ENCODE results near the gene GFOD1.

Gene GFOD1

DNA sequence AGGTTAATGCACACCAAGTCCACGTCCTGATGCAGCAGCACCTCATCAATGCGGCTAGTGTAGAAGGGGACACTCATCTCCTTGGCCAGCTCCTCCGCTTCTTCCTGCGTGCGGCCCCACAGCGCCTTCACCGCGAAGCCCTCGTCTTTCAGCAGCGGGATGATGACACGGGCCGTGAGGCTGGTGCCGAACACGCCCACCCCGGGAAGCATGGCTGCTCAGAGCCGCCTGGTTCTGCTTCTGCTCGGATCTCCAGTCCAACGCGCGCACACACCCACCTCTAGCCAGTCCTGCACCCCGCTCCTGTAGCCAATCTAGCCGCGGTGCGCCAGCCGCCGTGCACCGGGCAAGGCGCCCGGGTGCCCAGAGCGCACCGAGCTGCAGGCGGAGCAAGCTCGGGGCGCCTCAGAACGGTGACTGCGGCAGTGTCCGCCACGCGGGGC lies 700 bp downstream of the GFOD1 start:
- in situ Hi-C loops (cut with MboI; ENCODE audit: low sequenced_read_pairs), result no loop called here

- in situ Hi-C loops (cut with MboI; ENCODE audit: low sequenced_read_pairs), result no loop called here
Measured at GRCh38 chr6:13485923-13486562, 1.4 kb downstream of the GFOD1 start.

DNA sequence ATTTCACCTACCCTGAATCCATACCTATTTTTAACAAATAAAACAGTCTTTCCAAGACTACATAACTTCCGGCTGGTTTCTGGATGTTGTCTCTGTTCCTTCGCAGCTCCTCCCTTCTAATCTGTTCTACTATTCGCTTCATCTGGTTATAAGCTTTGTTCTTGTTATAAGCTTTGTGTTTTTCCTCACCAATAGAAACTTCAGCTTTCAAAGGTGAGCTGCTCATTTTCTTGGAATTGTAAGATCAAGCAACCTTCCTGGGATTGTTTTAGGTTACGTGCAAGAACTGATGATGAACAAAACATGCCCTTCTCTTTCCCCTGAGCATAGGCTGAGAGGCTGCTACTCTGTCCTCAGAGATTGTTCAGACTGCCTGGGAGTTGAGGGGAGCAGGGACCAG lies 2.1 kb downstream of the GFOD1 start:
- in situ Hi-C loops (cut with MboI; ENCODE audit: low sequenced_read_pairs), result no loop called here

- in situ Hi-C loops (cut with MboI; ENCODE audit: low sequenced_read_pairs), result no loop called here
Measured at GRCh38 chr6:13484827-13485226, 2.6 kb downstream of the GFOD1 start.

DNA sequence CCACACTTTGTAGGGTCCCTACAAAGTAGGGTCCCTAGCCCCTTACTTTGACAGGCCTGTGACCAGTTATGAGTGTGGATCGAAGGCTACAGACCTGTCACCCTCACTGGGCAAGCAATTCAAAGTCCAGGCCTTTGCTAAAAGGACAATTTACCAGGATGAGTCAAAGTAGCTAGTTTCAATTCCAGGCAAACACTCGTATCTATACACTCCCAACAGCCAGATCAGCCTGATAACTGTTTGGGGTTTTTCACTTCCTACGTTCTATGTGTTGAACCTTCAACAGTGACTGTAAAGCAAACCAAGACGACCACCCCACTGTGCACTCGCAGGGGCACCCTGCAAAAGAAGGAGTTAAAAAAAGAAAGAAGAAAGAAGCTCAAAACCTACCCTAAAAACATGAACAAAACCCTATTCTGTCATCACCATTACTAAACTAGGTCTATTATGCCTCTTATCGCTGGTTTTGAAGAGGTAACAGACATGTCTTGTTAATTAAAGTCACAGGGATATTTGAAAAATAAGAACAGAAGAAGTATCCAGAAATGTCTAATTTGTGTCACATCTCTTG lies 3.2 kb downstream of the GFOD1 start:
- in situ Hi-C loops (cut with MboI; ENCODE audit: low sequenced_read_pairs), result no loop called here

DNA sequence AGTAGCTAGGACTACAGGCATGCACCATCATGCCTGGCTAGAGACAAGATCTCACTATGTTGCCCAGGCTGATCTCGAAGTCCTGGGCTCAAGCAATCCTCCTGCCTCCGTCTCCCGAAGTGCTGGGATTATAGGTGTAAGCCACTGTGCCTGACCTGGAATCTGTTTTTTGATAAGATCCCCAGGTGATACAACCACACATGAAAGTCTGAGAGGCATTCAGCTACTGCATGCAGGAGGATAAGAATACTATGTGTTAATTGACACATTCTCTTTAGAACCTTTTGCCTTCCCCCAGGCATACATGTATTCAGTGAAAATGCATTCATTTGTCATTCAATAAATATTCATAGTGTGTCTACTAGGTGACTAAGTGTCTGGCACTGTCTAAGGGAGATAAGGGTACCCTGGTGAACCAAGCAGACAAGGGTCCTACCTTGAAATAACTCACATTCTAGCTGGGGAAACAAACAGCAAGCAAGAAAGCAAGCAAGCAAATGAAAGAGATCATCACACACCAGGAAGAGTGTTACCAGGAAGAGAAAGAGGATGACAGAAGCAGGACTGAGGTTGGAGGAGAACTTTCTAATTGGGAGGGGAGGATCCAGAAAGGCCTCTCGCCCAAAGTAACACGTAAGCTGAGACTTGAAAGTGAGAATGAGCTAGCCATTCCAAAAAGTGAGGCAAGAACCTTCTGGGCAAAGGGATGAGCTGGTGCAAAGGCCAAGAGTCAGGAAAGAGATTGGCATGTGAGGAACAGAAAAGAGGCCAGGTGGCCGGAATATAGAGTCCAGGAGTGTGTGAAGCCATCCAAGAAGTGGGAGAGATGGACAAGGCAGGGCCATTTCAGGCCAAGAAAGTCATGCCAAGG lies 6.5 kb downstream of the GFOD1 start:
- in situ Hi-C loops (cut with MboI; ENCODE audit: low sequenced_read_pairs), result no loop called here

DNA sequence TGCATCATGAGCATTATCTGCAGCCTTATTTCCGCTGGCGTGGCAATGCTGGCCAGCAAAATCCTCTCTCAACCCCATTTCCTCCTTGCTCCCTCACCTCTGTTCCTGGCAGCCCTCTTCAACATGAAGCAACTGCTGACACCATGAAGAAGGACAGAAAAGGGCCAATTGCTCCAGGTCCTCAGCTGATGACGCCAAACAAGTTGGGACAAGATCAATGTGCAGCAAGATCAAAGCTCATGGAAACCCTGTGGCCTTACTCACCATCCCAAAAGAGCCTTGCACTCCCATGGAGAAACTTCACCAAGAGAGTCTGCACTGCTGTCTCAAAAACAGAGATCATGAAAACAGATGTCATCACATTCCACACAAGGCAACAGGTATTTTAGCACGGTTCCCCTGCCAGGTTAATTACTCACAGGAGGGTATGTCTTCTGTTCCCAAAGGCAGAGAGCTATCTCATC lies 7.4 kb downstream of the GFOD1 start:
- in situ Hi-C loops (cut with MboI; ENCODE audit: low sequenced_read_pairs), result no loop called here

GRCh38 chr6:13479206-13479800 lies 8.1 kb downstream of the GFOD1 start:
- in situ Hi-C loops (cut with MboI; ENCODE audit: low sequenced_read_pairs), result no loop called here

DNA sequence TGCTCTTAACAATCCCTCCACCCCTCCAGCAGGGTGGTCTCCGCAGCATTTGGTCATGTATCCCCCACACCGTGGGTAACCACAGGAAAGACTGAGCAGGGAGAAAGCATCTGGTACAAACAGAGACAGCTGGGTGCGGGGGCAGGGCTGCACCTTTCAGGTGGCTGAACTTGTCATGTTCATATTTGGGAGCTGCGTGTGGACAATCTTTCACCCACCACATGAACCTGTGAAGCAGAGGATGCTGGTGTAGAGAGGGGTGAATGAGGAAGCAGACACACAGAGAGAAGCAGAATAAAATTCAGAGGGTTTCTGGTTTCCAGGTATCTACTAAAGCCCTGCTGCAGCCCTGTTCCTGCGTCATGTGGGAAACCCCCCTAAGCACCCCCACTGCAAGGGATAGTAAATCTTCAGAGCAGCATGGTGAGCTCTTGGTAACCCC lies 8.9 kb downstream of the GFOD1 start:
- in situ Hi-C loops (cut with MboI; ENCODE audit: low sequenced_read_pairs), result no loop called here

GRCh38 chr6:13474787-13475186 lies 12.6 kb downstream of the GFOD1 start:
- in situ Hi-C loops (cut with MboI; ENCODE audit: low sequenced_read_pairs), result no loop called here

DNA sequence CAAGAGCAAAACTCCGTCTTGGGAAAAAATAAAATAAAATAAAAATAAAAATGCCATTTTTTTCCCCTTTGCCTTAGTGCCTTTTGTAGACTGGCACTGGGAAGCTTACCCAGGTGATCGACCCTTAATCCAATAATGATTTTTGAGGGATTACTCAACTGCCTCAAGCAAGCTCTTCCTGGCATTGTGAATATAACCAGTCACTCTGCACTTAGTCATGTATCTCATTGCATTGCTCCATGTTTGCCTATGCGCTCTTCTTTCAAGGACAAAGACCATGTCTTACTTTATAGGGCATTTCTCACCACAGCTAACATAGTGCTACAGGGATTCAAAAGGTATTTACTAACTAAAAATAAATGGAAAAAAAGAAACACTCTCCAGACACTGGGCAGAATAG lies 13.0 kb downstream of the GFOD1 start:
- in situ Hi-C loops (cut with MboI; ENCODE audit: low sequenced_read_pairs), result no loop called here

GRCh38 chr6:13473768-13474165 lies 13.6 kb downstream of the GFOD1 start:
- in situ Hi-C loops (cut with MboI; ENCODE audit: low sequenced_read_pairs), result no loop called here

DNA sequence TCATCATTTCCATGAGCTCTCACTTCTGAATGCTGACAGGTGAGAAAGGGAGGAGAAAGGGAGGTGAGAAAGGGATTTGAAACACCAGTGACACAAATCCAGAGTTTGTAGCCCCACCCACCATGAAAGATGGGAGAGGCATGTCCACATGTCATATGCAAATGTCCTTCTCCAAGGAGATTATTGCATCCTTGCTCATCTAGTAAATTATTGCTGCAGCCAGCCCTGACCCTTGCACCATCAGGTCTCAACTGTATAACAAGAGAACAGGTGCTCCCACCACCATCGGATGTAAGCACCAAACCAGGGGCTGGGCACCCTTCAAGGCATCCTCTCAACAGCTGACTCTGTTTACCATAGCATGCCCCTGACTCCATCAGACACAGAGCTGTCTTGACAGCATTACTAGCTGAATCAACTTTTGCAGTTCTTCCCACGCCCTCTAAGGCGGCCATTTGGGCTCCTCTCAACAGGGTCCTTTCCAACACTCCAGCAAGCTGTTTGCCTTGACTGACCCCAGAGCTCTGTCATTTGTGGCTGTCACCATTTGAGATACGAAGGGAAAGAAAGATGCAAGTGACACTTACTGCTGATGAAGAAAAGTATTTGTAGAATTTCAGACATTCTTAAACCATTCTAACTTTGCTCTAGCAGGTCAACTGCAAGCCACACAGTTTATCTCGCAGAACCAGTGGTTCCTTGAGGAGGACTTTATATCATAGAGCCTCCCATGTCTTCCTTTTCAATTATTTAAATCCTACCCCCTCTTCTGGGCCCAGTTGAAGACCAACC lies 14.2 kb downstream of the GFOD1 start:
- in situ Hi-C loops (cut with MboI; ENCODE audit: low sequenced_read_pairs), result no loop called here

DNA sequence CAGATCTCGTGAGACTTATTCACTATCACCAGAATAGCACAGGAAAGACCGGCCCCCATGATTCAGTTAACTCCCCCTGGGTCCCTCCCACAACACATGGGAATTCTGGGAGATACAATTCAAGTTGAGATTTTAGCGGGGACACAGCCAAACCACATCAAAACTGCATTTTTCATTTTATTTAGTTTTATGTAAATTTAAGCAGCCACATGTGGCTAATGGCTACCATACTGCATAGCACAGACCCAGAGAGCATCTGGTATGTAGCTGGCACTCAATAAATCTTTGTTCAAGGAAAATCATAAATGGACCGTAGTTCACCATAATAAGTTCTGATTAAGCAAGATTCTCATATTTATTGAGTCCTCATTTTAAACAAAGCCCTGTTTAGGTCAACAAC lies 15.3 kb downstream of the GFOD1 start:
- in situ Hi-C loops (cut with MboI; ENCODE audit: low sequenced_read_pairs), result no loop called here

GRCh38 chr6:13471184-13471583 lies 16.2 kb downstream of the GFOD1 start:
- in situ Hi-C loops (cut with MboI; ENCODE audit: low sequenced_read_pairs), result no loop called here

- in situ Hi-C loops (cut with MboI; ENCODE audit: low sequenced_read_pairs), result no loop called here
Measured at GRCh38 chr6:13470238-13471140, 16.9 kb downstream of the GFOD1 start.

DNA sequence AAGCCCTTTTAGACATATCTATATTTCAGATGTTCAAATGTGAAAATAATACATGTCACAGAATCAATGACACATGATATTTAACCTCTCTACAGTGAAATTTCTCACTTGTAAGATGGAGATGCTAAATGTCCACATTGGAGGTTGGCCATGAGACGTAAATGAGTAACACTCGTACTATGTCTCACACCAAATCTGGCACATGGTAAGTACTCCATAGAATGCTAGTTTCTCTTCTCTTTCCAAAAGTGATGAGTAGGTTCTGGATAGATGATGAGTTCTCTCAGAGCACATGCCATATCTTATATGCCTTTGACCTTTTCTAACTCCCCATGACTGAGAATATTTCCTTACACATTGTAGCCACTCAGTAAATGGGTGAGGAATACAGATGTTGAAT lies 17.7 kb downstream of the GFOD1 start:
- in situ Hi-C loops (cut with MboI; ENCODE audit: low sequenced_read_pairs), result no loop called here

GRCh38 chr6:13468839-13469238 lies 18.6 kb downstream of the GFOD1 start:
- in situ Hi-C loops (cut with MboI; ENCODE audit: low sequenced_read_pairs), result no loop called here

DNA sequence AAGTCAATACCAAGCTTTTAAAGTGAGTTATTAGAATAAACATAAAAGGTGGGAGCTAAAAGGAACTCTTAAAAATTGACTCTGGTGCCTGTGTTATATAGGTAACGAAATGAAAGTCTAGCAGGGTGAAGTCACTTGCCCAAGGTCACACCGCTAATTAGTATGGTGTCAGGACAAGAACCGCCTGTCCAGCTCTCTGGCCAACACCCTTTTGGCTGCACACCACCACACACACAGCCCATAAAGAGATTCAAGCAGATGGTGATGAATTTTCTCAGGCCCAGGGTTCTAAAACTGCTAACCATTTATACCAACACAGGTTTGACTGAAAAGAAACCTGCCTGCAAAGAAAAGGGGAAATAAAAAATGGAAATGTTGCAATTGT lies 20.2 kb downstream of the GFOD1 start:
- in situ Hi-C loops (cut with MboI; ENCODE audit: low sequenced_read_pairs), result no loop called here

Data from HL-60/S4 treated with retinoic acid at 250 ng/mL for 4 days and 3 days (cell line).